Measurements from ENCODE around the gene SORCS3. TPM values are rescaled to one million over a fixed set of nuclear protein-coding genes. Genes with fewer than 3 reads are reported as not detected.

Gene SORCS3
- total and polyA plus RNA-seq, 2 donors (not counting 1 experiment from before 2014, with no cell fraction given) = not detected

DNA sequence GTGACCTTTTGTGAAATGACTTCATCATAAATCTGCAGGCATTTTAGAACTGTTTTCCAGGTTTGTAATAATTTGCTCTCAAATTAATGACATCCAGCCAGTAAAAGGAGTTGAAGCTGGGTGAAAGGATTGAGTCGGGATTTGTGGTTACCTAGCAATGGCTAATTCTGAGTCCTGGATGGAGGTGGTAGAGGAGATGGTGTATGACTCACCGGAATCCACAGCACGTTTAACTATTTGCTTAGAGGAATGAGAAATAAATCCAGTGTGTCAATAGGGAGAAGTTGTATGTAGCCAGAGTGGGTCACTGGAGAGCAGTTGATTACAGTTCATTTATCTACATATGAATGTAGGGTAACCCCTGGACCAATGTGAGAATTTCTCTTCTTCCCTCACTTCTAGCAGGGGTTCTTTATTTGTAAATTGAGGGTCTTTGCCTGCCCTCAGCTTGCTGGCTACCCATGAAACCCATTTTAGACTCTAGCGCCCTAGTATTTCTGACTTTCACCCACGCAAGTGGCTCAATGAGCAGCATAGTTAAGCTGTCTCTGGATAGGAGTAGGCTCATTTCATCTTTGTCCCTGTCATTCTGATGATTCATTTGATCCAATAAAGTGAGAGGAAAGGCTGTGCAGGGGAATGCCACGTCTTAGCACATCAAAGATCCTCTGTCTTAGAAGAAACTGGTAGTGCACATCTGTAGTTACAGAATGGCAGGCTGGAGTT, 547.8 kb downstream of the SORCS3 start:
- H3K27ac Mint-ChIP-seq = no peak overlapping the region
- Histone ChIP-seq H3K79me2 (ENCODE audit: control insufficient read depth, insufficient read depth, low read length) (no peaks in the 10 kb centered on the region), H3K27ac (ENCODE audit: low read length in 2 of 2) (no peak overlapping the region), H3K9ac (ENCODE audit: low read length) (no peak overlapping the region), H3K36me3 (replicated peaks in 1 of 2; ENCODE audit: control extremely low read depth in 1 of 2, control insufficient read depth in 1 of 2, extremely low read depth in 1 of 2, insufficient read depth in 2 of 2, low read length in 1 of 2) (no peaks in the 10 kb centered on the region), H3K4me2 (replicated peaks; ENCODE audit: low read depth, low read length, poor library complexity, severe bottlenecking) (no peak overlapping the region), H2AFZ (ENCODE audit: insufficient read depth, low read depth, low read length, poor library complexity, severe bottlenecking) (no peak overlapping the region), H4K20me1 (ENCODE audit: control insufficient read depth, insufficient read depth, low read length, poor library complexity, severe bottlenecking) (no peaks in the 10 kb centered on the region), H3K4me3 (ENCODE audit: control extremely low read depth in 1 of 5, extremely low read depth in 1 of 5, insufficient read depth in 1 of 5, low read depth in 2 of 5, low read length in 4 of 5) (no peak overlapping the region), H3K4me1 (ENCODE audit: control insufficient read depth in 2 of 2, insufficient read depth in 2 of 2, low read length in 2 of 2) (no peaks in the 10 kb centered on the region), H3K9me3 (ENCODE audit: control extremely low read depth in 1 of 3, control insufficient read depth in 2 of 3, insufficient read depth in 1 of 3, low read length in 2 of 3) (no peaks in the 10 kb centered on the region), H3K27me3 (replicated peaks in 1 of 4; ENCODE audit: control extremely low read depth in 1 of 4, control insufficient read depth in 3 of 4, insufficient read depth in 4 of 4, low read length in 3 of 4) (no peaks in the 10 kb centered on the region)
- H3K4me3 Mint-ChIP-seq = no peak overlapping the region
- TF ChIP-seq, protein P1, sequence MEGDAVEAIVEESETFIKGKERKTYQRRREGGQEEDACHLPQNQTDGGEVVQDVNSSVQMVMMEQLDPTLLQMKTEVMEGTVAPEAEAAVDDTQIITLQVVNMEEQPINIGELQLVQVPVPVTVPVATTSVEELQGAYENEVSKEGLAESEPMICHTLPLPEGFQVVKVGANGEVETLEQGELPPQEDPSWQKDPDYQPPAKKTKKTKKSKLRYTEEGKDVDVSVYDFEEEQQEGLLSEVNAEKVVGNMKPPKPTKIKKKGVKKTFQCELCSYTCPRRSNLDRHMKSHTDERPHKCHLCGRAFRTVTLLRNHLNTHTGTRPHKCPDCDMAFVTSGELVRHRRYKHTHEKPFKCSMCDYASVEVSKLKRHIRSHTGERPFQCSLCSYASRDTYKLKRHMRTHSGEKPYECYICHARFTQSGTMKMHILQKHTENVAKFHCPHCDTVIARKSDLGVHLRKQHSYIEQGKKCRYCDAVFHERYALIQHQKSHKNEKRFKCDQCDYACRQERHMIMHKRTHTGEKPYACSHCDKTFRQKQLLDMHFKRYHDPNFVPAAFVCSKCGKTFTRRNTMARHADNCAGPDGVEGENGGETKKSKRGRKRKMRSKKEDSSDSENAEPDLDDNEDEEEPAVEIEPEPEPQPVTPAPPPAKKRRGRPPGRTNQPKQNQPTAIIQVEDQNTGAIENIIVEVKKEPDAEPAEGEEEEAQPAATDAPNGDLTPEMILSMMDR (IDR thresholded peaks at IDR 0.05) = no peak
- DNase-seq (no peak), ATAC-seq (ENCODE audit: low read depth) (no peak)
- H3K4me1 Mint-ChIP-seq = no peaks in the 10 kb centered on the region
- 82% methylated on average over 6 of the region's 6 CpGs for WGBS (ENCODE audit: insufficient coverage)
- no peaks in the 10 kb centered on the region for H3K27me3 Mint-ChIP-seq
- POLR2A ChIA-PET = no interaction called here
- CTCF ChIA-PET = no interaction called here
- intact Hi-C loops (cut with micrococcal nuclease) = no loop called here
- no peaks in the 10 kb centered on the region for H3K9me3 Mint-ChIP-seq (ENCODE audit: insufficient read depth)

DNA sequence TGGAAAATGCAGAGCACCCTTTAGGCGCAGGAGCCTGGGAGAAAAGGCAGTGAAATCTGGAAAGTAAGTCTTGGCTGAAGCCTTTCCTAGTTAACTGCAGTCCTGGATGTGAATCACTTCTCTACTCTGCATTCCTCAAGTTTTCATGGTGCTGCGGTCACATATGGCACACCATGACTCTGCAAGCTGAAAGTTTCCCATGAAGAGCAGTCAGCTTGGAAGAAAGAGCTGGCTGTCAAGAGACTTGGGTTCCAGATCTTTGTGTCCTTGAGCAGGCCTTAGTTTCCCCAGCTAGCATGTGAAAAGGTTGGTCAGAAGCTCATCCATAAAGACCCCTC, 548.3 kb downstream of the SORCS3 start:
- 92% methylated on average over 2 of the region's 2 CpGs for WGBS (ENCODE audit: insufficient coverage)
- no peak for ATAC-seq (ENCODE audit: low read depth)
- TF ChIP-seq, protein P1 (IDR thresholded peaks at IDR 0.05) = no peak
- TF ChIP-seq EZH2 (IDR thresholded peaks at IDR 0.05; ENCODE audit: borderline replicate concordance, insufficient read depth, low read depth, low read length, poor library complexity, severe bottlenecking) = no peak
- no peak overlapping the region for H3K27ac Mint-ChIP-seq
- H3K79me2 ChIP-seq (ENCODE audit: control insufficient read depth, insufficient read depth, low read length) = no peaks in the 10 kb centered on the region
- no peaks in the 10 kb centered on the region for H3K9me3 ChIP-seq (ENCODE audit: control extremely low read depth in 1 of 3, control insufficient read depth in 2 of 3, insufficient read depth in 1 of 3, low read length in 2 of 3)
- no peak overlapping the region for H3K4me3 ChIP-seq (ENCODE audit: control extremely low read depth in 1 of 5, extremely low read depth in 1 of 5, insufficient read depth in 1 of 5, low read depth in 2 of 5, low read length in 4 of 5)
- H3K9ac ChIP-seq (ENCODE audit: low read length) = no peak overlapping the region
- H3K27me3 ChIP-seq (replicated peaks in 1 of 4; ENCODE audit: control extremely low read depth in 1 of 4, control insufficient read depth in 3 of 4, insufficient read depth in 4 of 4, low read length in 3 of 4) = no peaks in the 10 kb centered on the region
- intact Hi-C loops (cut with micrococcal nuclease) = no loop called here
- H3K4me1 Mint-ChIP-seq = no peaks in the 10 kb centered on the region
- no peak overlapping the region for H3K4me2 ChIP-seq (replicated peaks; ENCODE audit: low read depth, low read length, poor library complexity, severe bottlenecking)
- H3K27me3 Mint-ChIP-seq = no peaks in the 10 kb centered on the region
- H3K27ac ChIP-seq (ENCODE audit: low read length in 2 of 2) = no peak overlapping the region
- H3K4me3 Mint-ChIP-seq = no peak overlapping the region
- H4K20me1 ChIP-seq (ENCODE audit: control insufficient read depth, insufficient read depth, low read length, poor library complexity, severe bottlenecking) = no peaks in the 10 kb centered on the region
- ChIA-PET POLR2A (no interaction called here), CTCF (no interaction called here)
- H3K9me3 Mint-ChIP-seq (ENCODE audit: insufficient read depth) = no peaks in the 10 kb centered on the region
- H3K4me1 ChIP-seq (ENCODE audit: control insufficient read depth in 2 of 2, insufficient read depth in 2 of 2, low read length in 2 of 2) = no peaks in the 10 kb centered on the region
- H2AFZ ChIP-seq (ENCODE audit: insufficient read depth, low read depth, low read length, poor library complexity, severe bottlenecking) = no peak overlapping the region
- DNase-seq = no peak
- no peaks in the 10 kb centered on the region for H3K36me3 ChIP-seq (replicated peaks in 1 of 2; ENCODE audit: control extremely low read depth in 1 of 2, control insufficient read depth in 1 of 2, extremely low read depth in 1 of 2, insufficient read depth in 2 of 2, low read length in 1 of 2)

Measured in B cell (primary cell).